Endothelial cell of umbilical vein (primary cell): ENCODE measurements around the gene ASIC4. TPM values are rescaled to one million over a fixed set of nuclear protein-coding genes. Genes with fewer than 3 reads are reported as not detected.
A peak's percentile ranks its signal among the peaks of the same experiment; 100 is the strongest.

ENCODE experiments used
- BruUV-seq: library from RNA; stranded (reverse); fragments of 400-500 nt; replicated peaks from 2 replicates; lab custom pipeline; 2021; lab: Mats Ljungman, UMichigan
- CTCF ChIA-PET: fragments of 300-600, 350-600 bp; sonication (Branson Sonifier 250); formaldehyde crosslinking; loops from one replicate; lab custom pipeline; 2021; ENCODE audit warnings: antibody characterized with exemption, inconsistent platforms; lab: Charles Lee
- POLR2A ChIA-PET: fragments of 300-600, 350-600 bp; sonication (Branson Sonifier 250); formaldehyde crosslinking; loops from one replicate; lab custom pipeline; 2021; ENCODE audit warnings: antibody characterized with exemption, inconsistent platforms; lab: Charles Lee
- DNase-seq: peaks from one replicate; pipeline ENCODE4 v3.0.0-alpha.2; 2011; ENCODE audit warnings: low read depth, low spot score
- FAIRE-seq: peaks from 2 replicates; lab custom pipeline; 2011; peaks lifted over from hg19 to GRCh38; lab: Jason Lieb, UNC
- H2AFZ ChIP-seq: 2 replicates; pipeline ENCODE4 v1.6.0; 2012; ENCODE audit warnings: low read depth, low read length, control low read depth, inconsistent platforms
- H3K27ac ChIP-seq: 2 replicates; pipeline ENCODE4 v1.5.1; 2011; ENCODE audit warnings: low read depth, mild to moderate bottlenecking, control low read depth, low read length, moderate library complexity; ENCODE audit not compliant: insufficient read depth
- H3K27me3 ChIP-seq, 2 experiments: 2 replicates each; pipeline versions ENCODE4 v1.6.0 to v1.6.1; 2011; ENCODE audit warnings: low read length in 2 of 2, mixed read lengths in 1 of 2; ENCODE audit not compliant: control insufficient read depth in 2 of 2, insufficient read depth in 2 of 2
- H3K36me3 ChIP-seq, 2 experiments: 2 replicates in 1 of 2; 3 replicates in 1 of 2; pipeline ENCODE4 v1.5.1; 2011; ENCODE audit warnings: low read length in 2 of 2, mild to moderate bottlenecking in 1 of 2, moderate library complexity in 1 of 2; ENCODE audit not compliant: control insufficient read depth in 2 of 2, insufficient read depth in 2 of 2; ENCODE audit errors: extremely low read depth in 1 of 2
- H3K4me1 ChIP-seq: 3 replicates; pipeline ENCODE4 v1.5.1; 2011; ENCODE audit warnings: mild to moderate bottlenecking, low read length; ENCODE audit not compliant: control insufficient read depth, insufficient read depth; ENCODE audit errors: extremely low read depth
- H3K4me2 ChIP-seq: 2 replicates; pipeline ENCODE4 v1.6.1; 2011; ENCODE audit warnings: low read length, control low read depth, mixed read lengths; ENCODE audit not compliant: insufficient read depth
- H3K4me3 ChIP-seq, 3 experiments: fragments of 200-600 bp in 1 of 3; sonication (generic), shearing (Covaris generic) in 1 of 3; replicated peaks in 1 of 3; 2 replicates each; pipeline ENCODE4 v1.5.1; 2011 to 2016; ENCODE audit warnings: control low read depth in 3 of 3, low read length in 3 of 3, mild to moderate bottlenecking in 2 of 3, inconsistent platforms in 1 of 3, low read depth in 1 of 3, moderate library complexity in 1 of 3; ENCODE audit not compliant: insufficient read depth in 1 of 3
- H3K79me2 ChIP-seq: 2 replicates; pipeline ENCODE4 v1.6.0; 2012; ENCODE audit warnings: low read length, inconsistent platforms; ENCODE audit not compliant: control insufficient read depth, insufficient read depth
- H3K9ac ChIP-seq: replicated peaks from 2 replicates; pipeline ENCODE3; 2011; ENCODE audit warnings: low read length, control low read depth; ENCODE audit not compliant: insufficient read depth; ENCODE audit errors: extremely low read depth
- H3K9me1 ChIP-seq: replicated peaks from 3 replicates; pipeline ENCODE4 v1.6.0; 2011; ENCODE audit warnings: mild to moderate bottlenecking, low read length; ENCODE audit not compliant: control insufficient read depth, insufficient read depth; ENCODE audit errors: extremely low read depth
- H3K9me3 ChIP-seq: replicated peaks from 2 replicates; pipeline ENCODE4 v1.5.1; 2012; ENCODE audit warnings: low read length, inconsistent platforms; ENCODE audit not compliant: control insufficient read depth, insufficient read depth
- H4K20me1 ChIP-seq: replicated peaks from 2 replicates; pipeline ENCODE3; 2011; ENCODE audit warnings: mild to moderate bottlenecking, low read length; ENCODE audit not compliant: control insufficient read depth, insufficient read depth; ENCODE audit errors: extremely low read depth
- CTCF ChIP-seq, 2 donors: IDR thresholded peaks; 1 replicate in 1 of 2; 2 replicates in 1 of 2; pipeline ENCODE4 v1.5.1; 2011; ENCODE audit warnings: low read length in 2 of 2, mild to moderate bottlenecking in 2 of 2, moderate library complexity in 2 of 2, control low read depth in 1 of 2, inconsistent platforms in 1 of 2, low read depth in 1 of 2; ENCODE audit not compliant: insufficient read depth in 1 of 2; ENCODE audit errors: extremely low read depth in 1 of 2
- EZH2 ChIP-seq: IDR thresholded peaks from 2 replicates; pipeline ENCODE4 v1.6.1; 2012; ENCODE audit warnings: borderline replicate concordance, low read depth, mild to moderate bottlenecking, moderate library complexity, low read length, inconsistent platforms; ENCODE audit not compliant: severe bottlenecking
- FOS ChIP-seq: IDR thresholded peaks from 2 replicates; pipeline ENCODE4 v1.6.1; 2011; ENCODE audit warnings: mild to moderate bottlenecking, low read length, moderate library complexity, borderline replicate concordance; ENCODE audit not compliant: insufficient read depth
- GATA2 ChIP-seq: IDR thresholded peaks from 2 replicates; pipeline ENCODE4 v1.7.0; 2011; ENCODE audit warnings: low read depth, mild to moderate bottlenecking, moderate library complexity, mixed read lengths, low read length; ENCODE audit not compliant: insufficient read length, insufficient read depth
- JUN ChIP-seq: IDR thresholded peaks from 2 replicates; pipeline ENCODE4 v1.6.1; 2011; ENCODE audit warnings: borderline replicate concordance, low read depth; ENCODE audit not compliant: insufficient read length, insufficient read depth
- MYC ChIP-seq: IDR thresholded peaks from one replicate; pipeline ENCODE4 v1.6.1; 2011; ENCODE audit warnings: mild to moderate bottlenecking, low read depth, low read length
- POLR2A ChIP-seq: IDR thresholded peaks from 2 replicates; pipeline ENCODE4 v1.6.1; 2012; ENCODE audit warnings: low read depth, mild to moderate bottlenecking, control low read depth, low read length
- POLR2AphosphoS5 ChIP-seq: IDR thresholded peaks from 2 replicates; pipeline ENCODE4 v1.6.1; 2012; ENCODE audit warnings: low read depth, mild to moderate bottlenecking, control low read depth, low read length, moderate library complexity; ENCODE audit not compliant: insufficient read depth
- dilution Hi-C: fragments of 300-500 bp; cut with MboI; formaldehyde crosslinking; loops from one replicate; pipeline ENCODE4 v1.15.0; 2019; ENCODE audit warnings: low sequenced_read_pairs; ENCODE audit not compliant: extremely low pct_ligation_motif_present
- intact Hi-C: fragments of 100-400 bp; cut with micrococcal nuclease; formaldehyde crosslinking; loops from one replicate; pipeline ENCODE4 v1.10.0; 2022
- polyA plus RNA-seq, 4 experiments: library from polyadenylated mRNA; depleted of rRNA in 3 of 4; stranded (reverse) in 3 of 4; unstranded in 1 of 4; fragments of >200 nt; gene quantifications; 2 replicates each; pipeline versions ENCODE4 v1.2.1 to v1.2.3, GENCODE V29; 2011 to 2012; ENCODE audit warnings: missing spikeins in 1 of 4
- total RNA-seq: library from RNA; stranded (reverse); gene quantifications from 2 replicates; pipeline ENCODE4 v1.2.3, GENCODE V29; 2021
- TF ChIP-seq, protein P1 (sequence below): IDR thresholded peaks from 2 replicates; pipeline ENCODE4 v1.6.1; 2011; ENCODE audit not compliant: insufficient read depth, insufficient read length

The ASIC4 gene
- total and polyA plus RNA-seq, 2 donors (not counting 3 experiments of a cell fraction or from before 2014, with no cell fraction given): not detected

GRCh38 chr2:219560037-219560892, 46.0 kb downstream of the ASIC4 start:
- no TSS peak for BruUV-seq
- intact Hi-C loops (no loop called here), dilution Hi-C loops (no loop called here)
- Histone ChIP-seq H4K20me1 (no peaks in the 10 kb centered on the region), H3K9me1 (no peaks in the 10 kb centered on the region), H2AFZ (no peak overlapping the region), H3K27ac (no peak overlapping the region), H3K79me2 (no peaks in the 10 kb centered on the region), H3K4me1 (no peaks in the 10 kb centered on the region), H3K4me3 (no peak overlapping the region), H3K9ac (no peak overlapping the region), H3K4me2 (no peak overlapping the region), H3K9me3 (no peaks in the 10 kb centered on the region), H3K27me3 (peaks cover 0 to 3% of the 10 kb centered on the region in 2 experiments), H3K36me3 (no peaks in the 10 kb centered on the region)
- CTCF ChIA-PET: interaction anchor here (0.5 to 2.9 kb wide), 37 partner anchors 8 to 172 kb away, joined by 3 to 42 read pairs (median 5); partner anchors contain the start of genes CHPF, OBSL1, STK11IP and TMEM198
- FAIRE-seq (no peak), DNase-seq (no peak)
- POLR2A ChIA-PET: no interaction called here
- TF ChIP-seq CTCF (IDR thresholded peaks at IDR 0.05; ENCODE audit: extremely low read depth in 1 of 2, insufficient read depth in 1 of 2, low read depth in 1 of 2, low read length in 2 of 2) (peak; percentile 37 to 70), MYC (no peak)

GRCh38 chr2:219560893-219561178, 46.6 kb downstream of the ASIC4 start:
- no peaks in the 10 kb centered on the region for H3K36me3 ChIP-seq
- H3K27ac ChIP-seq: no peak overlapping the region
- DNase-seq (no peak), FAIRE-seq (no peak)
- no peak for TF ChIP-seq POLR2A
- no peak for TF ChIP-seq MYC
- no peak for TF ChIP-seq JUN
- TF ChIP-seq FOS: no peak
- no peak for TF ChIP-seq GATA2
- TF ChIP-seq CTCF (IDR thresholded peaks at IDR 0.05; ENCODE audit: extremely low read depth in 1 of 2, insufficient read depth in 1 of 2, low read depth in 1 of 2, low read length in 2 of 2): no peak
- TF ChIP-seq EZH2: no peak
- TF ChIP-seq, protein P1, sequence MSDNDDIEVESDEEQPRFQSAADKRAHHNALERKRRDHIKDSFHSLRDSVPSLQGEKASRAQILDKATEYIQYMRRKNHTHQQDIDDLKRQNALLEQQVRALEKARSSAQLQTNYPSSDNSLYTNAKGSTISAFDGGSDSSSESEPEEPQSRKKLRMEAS: no peak
- TF ChIP-seq POLR2AphosphoS5: no peak
- no peak overlapping the region for H3K9ac ChIP-seq
- intact Hi-C loops (no loop called here), dilution Hi-C loops (no loop called here)
- no peak overlapping the region for H3K4me3 ChIP-seq
- H3K9me3 ChIP-seq: no peaks in the 10 kb centered on the region
- no peaks in the 10 kb centered on the region for H3K9me1 ChIP-seq
- no peaks in the 10 kb centered on the region for H4K20me1 ChIP-seq
- ChIA-PET CTCF (interaction anchor here (0.7 to 2.9 kb wide), 31 partner anchors 8 to 172 kb away, joined by 3 to 42 read pairs (median 5); partner anchors contain the start of genes CHPF, OBSL1, STK11IP and TMEM198), POLR2A (no interaction called here)
- H3K4me1 ChIP-seq: no peaks in the 10 kb centered on the region
- no peak overlapping the region for H3K4me2 ChIP-seq
- no TSS peak for BruUV-seq
- peaks cover 0 to 3% of the 10 kb centered on the region in 2 experiments for H3K27me3 ChIP-seq
- no peaks in the 10 kb centered on the region for H3K79me2 ChIP-seq
- no peak overlapping the region for H2AFZ ChIP-seq
